ENCODE results near the gene TERT.

TERT gene

GRCh38 chr5:1282131-1282992 lies 12.5 kb downstream of the TERT start:
- Histone ChIP-seq H3K9me3 (ENCODE audit: control insufficient read depth, insufficient read depth, low read depth, low read length) (no peaks in the 10 kb centered on the region), H3K4me1 (ENCODE audit: control insufficient read depth, insufficient read depth, low read length) (no peaks in the 10 kb centered on the region), H3K4me3 (ENCODE audit: low read depth, low read length) (no peak overlapping the region), H3K36me3 (ENCODE audit: control insufficient read depth in 2 of 2, insufficient read depth in 1 of 2, low read length in 2 of 2) (peaks cover 0 to 6% of the 10 kb centered on the region in 2 experiments; a peak in 2 of 3 replicates), H3K27ac (ENCODE audit: extremely low read depth, low read depth, low read length) (no peak overlapping the region)
- CTCF ChIA-PET: no interaction called here
- POLR2A ChIA-PET: no interaction called here
- TF ChIP-seq ZNF24 (tag by site-specific recombination; IDR thresholded peaks at IDR 0.05): no peak
- TF ChIP-seq ZNF114 (tag by site-specific recombination; IDR thresholded peaks at IDR 0.05): no peak

GRCh38 chr5:1281038-1281882 lies 13.6 kb downstream of the TERT start:
- Histone ChIP-seq H3K4me3 (ENCODE audit: low read depth, low read length) (no peak overlapping the region), H3K27ac (ENCODE audit: extremely low read depth, low read depth, low read length) (no peak overlapping the region), H3K9me3 (ENCODE audit: control insufficient read depth, insufficient read depth, low read depth, low read length) (no peaks in the 10 kb centered on the region), H3K4me1 (ENCODE audit: control insufficient read depth, insufficient read depth, low read length) (no peaks in the 10 kb centered on the region), H3K36me3 (ENCODE audit: control insufficient read depth in 2 of 2, insufficient read depth in 1 of 2, low read length in 2 of 2) (peaks cover 0 to 6% of the 10 kb centered on the region in 2 experiments; a peak in 1 of 3 replicates)
- ChIA-PET POLR2A (no interaction called here), CTCF (no interaction called here)
- TF ChIP-seq ZNF239 (tag by site-specific recombination; IDR thresholded peaks at IDR 0.05) (no peak), ZNF394 (tag by site-specific recombination; IDR thresholded peaks at IDR 0.05; ENCODE audit: borderline replicate concordance) (peak; percentile 67; the same call in 1 of the 2 replicates)

- ChIA-PET CTCF (no interaction called here), POLR2A (no interaction called here)
- Histone ChIP-seq H3K27ac (ENCODE audit: extremely low read depth, low read depth, low read length) (no peak overlapping the region), H3K36me3 (ENCODE audit: control insufficient read depth in 2 of 2, insufficient read depth in 1 of 2, low read length in 2 of 2) (peaks cover 0 to 6% of the 10 kb centered on the region in 2 experiments; a peak in 1 of 3 replicates), H3K4me3 (ENCODE audit: low read depth, low read length) (no peak overlapping the region), H3K9me3 (ENCODE audit: control insufficient read depth, insufficient read depth, low read depth, low read length) (no peaks in the 10 kb centered on the region), H3K4me1 (ENCODE audit: control insufficient read depth, insufficient read depth, low read length) (no peaks in the 10 kb centered on the region)
- TF ChIP-seq REPIN1 (tag by site-specific recombination; IDR thresholded peaks at IDR 0.05; ENCODE audit: low read depth) (no peak), EGR2 (tag by site-specific recombination; IDR thresholded peaks at IDR 0.05; ENCODE audit: low read depth) (no peak), ZSCAN23 (tag by site-specific recombination; IDR thresholded peaks at IDR 0.05) (no peak), ZNF2 (tag by site-specific recombination; IDR thresholded peaks at IDR 0.05) (no peak), ZNF629 (tag by site-specific recombination; IDR thresholded peaks at IDR 0.05) (no peak), ZNF518A (tag by site-specific recombination; conservative IDR thresholded peaks at IDR 0.05; ENCODE audit: low read depth) (no peak), ZNF548 (tag by site-specific recombination; IDR thresholded peaks at IDR 0.05) (no peak), ZNF585B (tag by site-specific recombination; IDR thresholded peaks at IDR 0.05) (no peak), ZIC2 (tag by site-specific recombination; IDR thresholded peaks at IDR 0.05) (no peak), ZNF416 (tag by site-specific recombination; IDR thresholded peaks at IDR 0.05) (no peak), KLF17 (tag by site-specific recombination; IDR thresholded peaks at IDR 0.05) (no peak)
Measured at GRCh38 chr5:1280177-1281037, 14.5 kb downstream of the TERT start.
